ENCODE measurements around the gene CAMTA2. TPM values are rescaled to one million over a fixed set of nuclear protein-coding genes. Genes with fewer than 3 reads are reported as not detected.

The CAMTA2 gene
- total and polyA plus RNA-seq, 9 of the 15 experiments (the other 6 are each of a cell fraction or from before 2014, with no cell fraction given): 0.24 to 25.1 (median 6.3) TPM

DNA sequence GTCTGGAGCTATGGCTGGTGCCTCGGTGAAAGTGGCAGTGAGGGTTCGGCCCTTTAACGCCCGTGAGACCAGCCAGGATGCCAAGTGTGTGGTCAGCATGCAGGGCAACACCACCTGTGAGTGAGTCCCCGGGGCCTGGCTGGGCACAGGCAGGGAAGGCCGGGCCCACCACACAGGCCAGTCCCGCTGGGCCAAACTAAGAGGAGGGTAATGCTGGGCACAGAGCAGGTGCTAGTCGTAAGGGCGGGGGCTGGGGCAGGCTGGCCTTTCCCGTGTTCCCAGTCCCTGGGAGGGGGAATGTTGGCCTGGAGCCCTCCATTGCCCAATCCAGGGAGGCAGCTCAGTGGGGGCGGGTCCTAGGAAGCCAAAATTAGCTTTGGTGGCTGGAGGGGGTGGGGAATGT, 12.8 kb upstream of the CAMTA2 start:
- WGBS (ENCODE audit: insufficient coverage, low coverage, missing lambda C conversion rate): 88% methylated on average over 9 of the region's 11 CpGs
- H3K27ac ChIP-seq (ENCODE audit: extremely low read depth, low read depth, low read length): no peak overlapping the region
- ATAC-seq (no peak), DNase-seq (ENCODE audit: extremely low read depth in 1 of 4, low spot score in 3 of 4) (no peak), FAIRE-seq (no peak)
- no peaks in the 10 kb centered on the region for H3K27me3 ChIP-seq (ENCODE audit: control insufficient read depth in 2 of 2, insufficient read depth in 2 of 2, low read length in 2 of 2)
- H3K79me2 ChIP-seq (ENCODE audit: control insufficient read depth, insufficient read depth, low read length): peaks cover 16% of the 10 kb centered on the region
- no peak overlapping the region for H2AFZ ChIP-seq (ENCODE audit: low read depth, low read length)
- H3K4me2 ChIP-seq (ENCODE audit: insufficient read depth, low read length): no peak overlapping the region
- intact Hi-C loops (cut with micrococcal nuclease) (no loop called here), in situ Hi-C loops (cut with MboI) (no loop called here)
- peaks cover 11 to 34% of the 10 kb centered on the region in 2 experiments; a peak in 3 of 5 replicates for H3K4me1 ChIP-seq (replicated peaks in 1 of 2; ENCODE audit: control insufficient read depth in 2 of 2, insufficient read depth in 2 of 2, low read length in 2 of 2)
- ChIA-PET POLR2A (no interaction called here), CTCF (ENCODE audit: low intra/inter-chr PET ratio) (no interaction called here)
- H3K9me1 ChIP-seq (ENCODE audit: control insufficient read depth, insufficient read depth, low read length): peaks cover 2% of the 10 kb centered on the region
- H3K4me3 ChIP-seq: no peak overlapping the region
- H3K36me3 ChIP-seq (ENCODE audit: control insufficient read depth, insufficient read depth, low read length): peaks cover 48% of the 10 kb centered on the region
- no peak overlapping the region for H3K9ac ChIP-seq (ENCODE audit: insufficient read depth in 1 of 2, low read depth in 2 of 2, low read length in 2 of 2)
- H3K9me3 ChIP-seq (replicated peaks; ENCODE audit: control insufficient read depth, insufficient read depth, low read depth, low read length): no peaks in the 10 kb centered on the region
- no peaks in the 10 kb centered on the region for H4K20me1 ChIP-seq (replicated peaks; ENCODE audit: control insufficient read depth, insufficient read depth, low read length)
- BruUV-seq (replicated peaks): no TSS peak
- TF ChIP-seq, protein P1, sequence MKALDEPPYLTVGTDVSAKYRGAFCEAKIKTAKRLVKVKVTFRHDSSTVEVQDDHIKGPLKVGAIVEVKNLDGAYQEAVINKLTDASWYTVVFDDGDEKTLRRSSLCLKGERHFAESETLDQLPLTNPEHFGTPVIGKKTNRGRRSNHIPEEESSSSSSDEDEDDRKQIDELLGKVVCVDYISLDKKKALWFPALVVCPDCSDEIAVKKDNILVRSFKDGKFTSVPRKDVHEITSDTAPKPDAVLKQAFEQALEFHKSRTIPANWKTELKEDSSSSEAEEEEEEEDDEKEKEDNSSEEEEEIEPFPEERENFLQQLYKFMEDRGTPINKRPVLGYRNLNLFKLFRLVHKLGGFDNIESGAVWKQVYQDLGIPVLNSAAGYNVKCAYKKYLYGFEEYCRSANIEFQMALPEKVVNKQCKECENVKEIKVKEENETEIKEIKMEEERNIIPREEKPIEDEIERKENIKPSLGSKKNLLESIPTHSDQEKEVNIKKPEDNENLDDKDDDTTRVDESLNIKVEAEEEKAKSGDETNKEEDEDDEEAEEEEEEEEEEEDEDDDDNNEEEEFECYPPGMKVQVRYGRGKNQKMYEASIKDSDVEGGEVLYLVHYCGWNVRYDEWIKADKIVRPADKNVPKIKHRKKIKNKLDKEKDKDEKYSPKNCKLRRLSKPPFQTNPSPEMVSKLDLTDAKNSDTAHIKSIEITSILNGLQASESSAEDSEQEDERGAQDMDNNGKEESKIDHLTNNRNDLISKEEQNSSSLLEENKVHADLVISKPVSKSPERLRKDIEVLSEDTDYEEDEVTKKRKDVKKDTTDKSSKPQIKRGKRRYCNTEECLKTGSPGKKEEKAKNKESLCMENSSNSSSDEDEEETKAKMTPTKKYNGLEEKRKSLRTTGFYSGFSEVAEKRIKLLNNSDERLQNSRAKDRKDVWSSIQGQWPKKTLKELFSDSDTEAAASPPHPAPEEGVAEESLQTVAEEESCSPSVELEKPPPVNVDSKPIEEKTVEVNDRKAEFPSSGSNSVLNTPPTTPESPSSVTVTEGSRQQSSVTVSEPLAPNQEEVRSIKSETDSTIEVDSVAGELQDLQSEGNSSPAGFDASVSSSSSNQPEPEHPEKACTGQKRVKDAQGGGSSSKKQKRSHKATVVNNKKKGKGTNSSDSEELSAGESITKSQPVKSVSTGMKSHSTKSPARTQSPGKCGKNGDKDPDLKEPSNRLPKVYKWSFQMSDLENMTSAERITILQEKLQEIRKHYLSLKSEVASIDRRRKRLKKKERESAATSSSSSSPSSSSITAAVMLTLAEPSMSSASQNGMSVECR (CRISPR knock-in tag; IDR thresholded peaks at IDR 0.05): no peak
- TF ChIP-seq C11orf30 (IDR thresholded peaks at IDR 0.05; ENCODE audit: low read depth) (no peak), ZNF707 (CRISPR knock-in tag; conservative IDR thresholded peaks at IDR 0.05) (no peak), HEY1 (CRISPR knock-in tag; IDR thresholded peaks at IDR 0.05; ENCODE audit: borderline replicate concordance) (no peak), NR3C1 (CRISPR knock-in tag; IDR thresholded peaks at IDR 0.05) (no peak), MYNN (IDR thresholded peaks at IDR 0.05) (no peak), MYNN (CRISPR knock-in tag; IDR thresholded peaks at IDR 0.05) (no peak), SIN3B (IDR thresholded peaks at IDR 0.05; ENCODE audit: low read depth) (no peak), RBM14 (IDR thresholded peaks at IDR 0.05; ENCODE audit: borderline replicate concordance, insufficient read depth, low read depth, low read length) (no peak), HNRNPUL1 (IDR thresholded peaks at IDR 0.05; ENCODE audit: low read length) (no peak), ZFX (CRISPR knock-in tag; IDR thresholded peaks at IDR 0.05) (no peak), IRF2 (CRISPR knock-in tag; IDR thresholded peaks at IDR 0.05) (no peak), POLR2G (IDR thresholded peaks at IDR 0.05; ENCODE audit: low read depth, low read length) (no peak)
- TF ChIP-seq, protein P2, sequence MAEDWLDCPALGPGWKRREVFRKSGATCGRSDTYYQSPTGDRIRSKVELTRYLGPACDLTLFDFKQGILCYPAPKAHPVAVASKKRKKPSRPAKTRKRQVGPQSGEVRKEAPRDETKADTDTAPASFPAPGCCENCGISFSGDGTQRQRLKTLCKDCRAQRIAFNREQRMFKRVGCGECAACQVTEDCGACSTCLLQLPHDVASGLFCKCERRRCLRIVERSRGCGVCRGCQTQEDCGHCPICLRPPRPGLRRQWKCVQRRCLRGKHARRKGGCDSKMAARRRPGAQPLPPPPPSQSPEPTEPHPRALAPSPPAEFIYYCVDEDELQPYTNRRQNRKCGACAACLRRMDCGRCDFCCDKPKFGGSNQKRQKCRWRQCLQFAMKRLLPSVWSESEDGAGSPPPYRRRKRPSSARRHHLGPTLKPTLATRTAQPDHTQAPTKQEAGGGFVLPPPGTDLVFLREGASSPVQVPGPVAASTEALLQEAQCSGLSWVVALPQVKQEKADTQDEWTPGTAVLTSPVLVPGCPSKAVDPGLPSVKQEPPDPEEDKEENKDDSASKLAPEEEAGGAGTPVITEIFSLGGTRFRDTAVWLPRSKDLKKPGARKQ (CRISPR knock-in tag; IDR thresholded peaks at IDR 0.05): no peak
- TF ChIP-seq, protein P3, sequence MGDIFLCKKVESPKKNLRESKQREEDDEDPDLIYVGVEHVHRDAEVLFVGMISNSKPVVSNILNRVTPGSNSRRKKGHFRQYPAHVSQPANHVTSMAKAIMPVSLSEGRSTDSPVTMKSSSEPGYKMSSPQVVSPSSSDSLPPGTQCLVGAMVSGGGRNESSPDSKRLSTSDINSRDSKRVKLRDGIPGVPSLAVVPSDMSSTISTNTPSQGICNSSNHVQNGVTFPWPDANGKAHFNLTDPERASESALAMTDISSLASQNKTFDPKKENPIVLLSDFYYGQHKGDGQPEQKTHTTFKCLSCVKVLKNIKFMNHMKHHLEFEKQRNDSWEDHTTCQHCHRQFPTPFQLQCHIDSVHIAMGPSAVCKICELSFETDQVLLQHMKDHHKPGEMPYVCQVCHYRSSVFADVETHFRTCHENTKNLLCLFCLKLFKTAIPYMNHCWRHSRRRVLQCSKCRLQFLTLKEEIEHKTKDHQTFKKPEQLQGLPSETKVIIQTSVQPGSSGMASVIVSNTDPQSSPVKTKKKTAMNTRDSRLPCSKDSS (IDR thresholded peaks at IDR 0.05; ENCODE audit: low read depth, partially characterized antibody): no peak
- TF ChIP-seq, protein P4, sequence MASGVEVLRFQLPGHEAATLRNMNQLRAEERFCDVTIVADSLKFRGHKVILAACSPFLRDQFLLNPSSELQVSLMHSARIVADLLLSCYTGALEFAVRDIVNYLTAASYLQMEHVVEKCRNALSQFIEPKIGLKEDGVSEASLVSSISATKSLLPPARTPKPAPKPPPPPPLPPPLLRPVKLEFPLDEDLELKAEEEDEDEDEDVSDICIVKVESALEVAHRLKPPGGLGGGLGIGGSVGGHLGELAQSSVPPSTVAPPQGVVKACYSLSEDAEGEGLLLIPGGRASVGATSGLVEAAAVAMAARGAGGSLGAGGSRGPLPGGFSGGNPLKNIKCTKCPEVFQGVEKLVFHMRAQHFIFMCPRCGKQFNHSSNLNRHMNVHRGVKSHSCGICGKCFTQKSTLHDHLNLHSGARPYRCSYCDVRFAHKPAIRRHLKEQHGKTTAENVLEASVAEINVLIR (CRISPR knock-in tag; IDR thresholded peaks at IDR 0.05): no peak
